Astrocyte (in vitro differentiated cells and primary cell): ENCODE measurements around the gene HPSE2. TPM values are rescaled to one million over a fixed set of nuclear protein-coding genes. Genes with fewer than 3 reads are reported as not detected.

Experiments
- DNase-seq: peaks from one replicate; pipeline ENCODE4 v3.0.0-alpha.2; 2010; ENCODE audit warnings: low read depth
- FAIRE-seq: peaks from 2 replicates; lab custom pipeline; 2011; peaks lifted over from hg19 to GRCh38; lab: Jason Lieb, UNC
- H2AFZ ChIP-seq: 2 replicates; pipeline ENCODE4 v1.6.0; 2012; ENCODE audit warnings: low read depth, low read length, inconsistent platforms
- H3K27ac ChIP-seq: 2 replicates; pipeline ENCODE4 v1.5.1; 2011; ENCODE audit warnings: low read depth, low read length, inconsistent platforms
- H3K27me3 ChIP-seq: 2 replicates; pipeline ENCODE4 v1.6.0; 2011; ENCODE audit warnings: low read length, inconsistent platforms; ENCODE audit not compliant: insufficient read depth
- H3K36me3 ChIP-seq: 2 replicates; pipeline ENCODE4 v1.5.1; 2011; ENCODE audit warnings: low read length, inconsistent platforms; ENCODE audit not compliant: insufficient read depth
- H3K4me1 ChIP-seq: 2 replicates; pipeline ENCODE4 v1.5.1; 2011; ENCODE audit warnings: low read length, inconsistent platforms; ENCODE audit not compliant: insufficient read depth
- H3K4me2 ChIP-seq: 2 replicates; pipeline ENCODE4 v1.6.0; 2012; ENCODE audit warnings: low read length, inconsistent platforms
- H3K4me3 ChIP-seq: 2 replicates; pipeline ENCODE4 v1.5.1; 2011; ENCODE audit warnings: low read depth, mild to moderate bottlenecking, low read length, inconsistent platforms; ENCODE audit not compliant: insufficient read depth
- H3K79me2 ChIP-seq: 2 replicates; pipeline ENCODE4 v1.6.0; 2012; ENCODE audit warnings: mild to moderate bottlenecking, low read length, inconsistent platforms; ENCODE audit not compliant: insufficient read depth
- H3K9ac ChIP-seq: 2 replicates; pipeline ENCODE4 v1.6.0; 2012; ENCODE audit warnings: mild to moderate bottlenecking, low read length, inconsistent platforms
- H3K9me3 ChIP-seq: 2 replicates; pipeline ENCODE4 v1.5.1; 2012; ENCODE audit warnings: low read depth, mild to moderate bottlenecking, low read length, inconsistent platforms; ENCODE audit not compliant: insufficient read depth
- H4K20me1 ChIP-seq: 2 replicates; pipeline ENCODE4 v1.6.0; 2012; ENCODE audit warnings: low read length, inconsistent platforms; ENCODE audit not compliant: insufficient read depth
- H3K27ac Mint-ChIP-seq: one replicate; pipeline ENCODE4 v1.8.0; 2021; ENCODE audit warnings: mild to moderate bottlenecking, mixed read lengths; ENCODE audit not compliant: unreplicated experiment
- H3K27me3 Mint-ChIP-seq: one replicate; pipeline ENCODE4 v1.8.0; 2021; ENCODE audit warnings: low read depth, mixed read lengths; ENCODE audit not compliant: unreplicated experiment
- H3K36me3 Mint-ChIP-seq: one replicate; pipeline ENCODE4 v1.8.0; 2021; ENCODE audit warnings: low read depth, mixed read lengths; ENCODE audit not compliant: unreplicated experiment
- H3K4me1 Mint-ChIP-seq: one replicate; pipeline ENCODE4 v1.8.0; 2021; ENCODE audit warnings: low read depth, mixed read lengths; ENCODE audit not compliant: unreplicated experiment
- H3K4me3 Mint-ChIP-seq: one replicate; pipeline ENCODE4 v1.8.0; 2021; ENCODE audit warnings: mild to moderate bottlenecking, moderate library complexity, mixed read lengths; ENCODE audit not compliant: unreplicated experiment
- H3K9me3 Mint-ChIP-seq: one replicate; pipeline ENCODE4 v1.8.0; 2021; ENCODE audit warnings: mild to moderate bottlenecking, mixed read lengths; ENCODE audit not compliant: unreplicated experiment
- CTCF ChIP-seq: IDR thresholded peaks from 2 replicates; pipeline ENCODE4 v1.5.1; 2011; ENCODE audit warnings: low read depth, mild to moderate bottlenecking, inconsistent platforms, low read length, moderate library complexity; ENCODE audit not compliant: insufficient read depth
- EZH2 ChIP-seq: IDR thresholded peaks from 2 replicates; pipeline ENCODE4 v1.6.1; 2012; ENCODE audit warnings: mild to moderate bottlenecking, low read length, inconsistent platforms; ENCODE audit not compliant: insufficient read depth
- total RNA-seq: library from RNA; stranded (reverse); gene quantifications from 2 replicates; pipeline ENCODE4 v1.2.1, GENCODE V29; 2021

HPSE2 gene
- total RNA-seq, 1 donor from 2014 or later, result 0.14 TPM

- Histone ChIP-seq H3K9me3 (no peaks in the 10 kb centered on the region), H3K27me3 (no peaks in the 10 kb centered on the region), H3K4me1 (peaks cover 18% of the 10 kb centered on the region), H3K9ac (peak overlapping the region; percentile 34), H3K36me3 (no peaks in the 10 kb centered on the region), H4K20me1 (no peaks in the 10 kb centered on the region), H3K27ac (peak overlapping the region; percentile 84), H3K4me2 (peak overlapping the region; percentile 59), H3K4me3 (peak overlapping the region; percentile 4), H2AFZ (peak overlapping the region; percentile 47), H3K79me2 (no peaks in the 10 kb centered on the region)
- Mint-ChIP-seq H3K27me3 (peaks cover 9% of the 10 kb centered on the region), H3K27ac (peak overlapping the region; percentile 88), H3K4me1 (peaks cover 16% of the 10 kb centered on the region), H3K9me3 (no peaks in the 10 kb centered on the region), H3K36me3 (no peaks in the 10 kb centered on the region), H3K4me3 (no peak overlapping the region)
- DNase-seq (no peak), FAIRE-seq (no peak)
- TF ChIP-seq EZH2, result no peak
Observed at GRCh38 chr10:98461500-98461842, 774.2 kb downstream of the HPSE2 start.

- no peaks in the 10 kb centered on the region for H4K20me1 ChIP-seq
- H3K4me2 ChIP-seq, result peak overlapping the region; percentile 59
- peak overlapping the region; percentile 34 for H3K9ac ChIP-seq
- Mint-ChIP-seq H3K36me3 (no peaks in the 10 kb centered on the region), H3K27me3 (peaks cover 7% of the 10 kb centered on the region), H3K27ac (peak overlapping the region; percentile 88), H3K4me1 (peaks cover 16% of the 10 kb centered on the region), H3K9me3 (no peaks in the 10 kb centered on the region), H3K4me3 (no peak overlapping the region)
- H3K27me3 ChIP-seq, result no peaks in the 10 kb centered on the region
- peak overlapping the region; percentile 4 for H3K4me3 ChIP-seq
- TF ChIP-seq EZH2 (no peak), CTCF (no peak)
- no peaks in the 10 kb centered on the region for H3K79me2 ChIP-seq
- peaks cover 18% of the 10 kb centered on the region for H3K4me1 ChIP-seq
- H2AFZ ChIP-seq, result peak overlapping the region; percentile 47
- FAIRE-seq (peak; percentile 98), DNase-seq (peak; percentile 93)
- H3K27ac ChIP-seq, result peak overlapping the region; percentile 84
- H3K9me3 ChIP-seq, result no peaks in the 10 kb centered on the region
- no peaks in the 10 kb centered on the region for H3K36me3 ChIP-seq
Observed at GRCh38 chr10:98460837-98461499, 774.7 kb downstream of the HPSE2 start.

DNA sequence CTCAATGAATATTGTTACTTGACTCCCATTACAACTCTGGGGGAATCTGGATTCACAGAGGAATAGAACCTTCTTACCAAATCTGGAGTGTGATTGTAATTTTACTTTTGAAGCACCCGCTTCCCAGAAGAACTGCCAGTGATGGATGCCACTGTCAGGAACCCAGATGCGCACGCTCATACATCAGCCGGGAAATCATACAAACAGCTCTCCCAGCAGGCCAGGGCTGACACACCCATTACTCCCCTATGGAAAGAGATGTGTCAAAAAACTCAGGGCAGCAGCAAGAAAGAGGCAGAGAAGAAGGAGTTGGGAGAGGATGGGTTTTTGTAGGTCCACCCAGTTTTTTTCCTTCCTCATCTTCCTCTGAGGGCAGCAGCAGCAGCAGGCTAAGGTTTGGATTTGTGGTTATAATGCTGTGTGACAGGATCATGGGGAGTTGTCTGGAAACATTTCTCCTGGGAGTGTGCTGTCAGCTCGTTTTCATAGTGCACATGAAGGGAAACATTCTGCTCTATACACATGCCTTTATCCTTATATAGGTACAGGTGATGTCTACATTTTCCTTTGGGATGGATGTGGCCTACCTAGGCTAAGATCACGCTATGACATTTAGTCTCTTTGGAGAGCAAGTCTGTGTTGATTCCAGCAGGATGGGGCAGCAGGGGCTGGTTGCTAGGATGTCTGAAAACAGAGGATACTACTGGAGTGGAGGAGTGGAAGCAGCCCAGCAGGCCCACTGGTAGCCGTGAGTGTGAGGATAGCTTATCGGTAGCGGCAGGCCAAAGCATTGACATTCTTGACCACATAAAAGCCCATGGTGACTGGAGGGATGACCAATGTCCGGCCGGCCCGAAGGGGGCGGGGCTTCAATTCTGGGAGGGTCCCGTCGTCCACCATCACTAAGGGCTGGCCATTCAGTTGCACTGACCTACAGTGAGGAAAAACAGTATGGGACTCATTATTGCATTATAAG is 776.6 kb downstream of the HPSE2 start:
- no peaks in the 10 kb centered on the region for H4K20me1 ChIP-seq
- no peak for DNase-seq
- H3K9ac ChIP-seq, result no peak overlapping the region
- Mint-ChIP-seq H3K27me3 (peaks cover 11% of the 10 kb centered on the region), H3K27ac (no peak overlapping the region), H3K9me3 (no peaks in the 10 kb centered on the region), H3K4me1 (peaks cover 16% of the 10 kb centered on the region), H3K4me3 (no peak overlapping the region), H3K36me3 (no peaks in the 10 kb centered on the region)
- no peak overlapping the region for H3K27ac ChIP-seq
- FAIRE-seq, result no peak
- H3K79me2 ChIP-seq, result no peaks in the 10 kb centered on the region
- H3K36me3 ChIP-seq, result no peaks in the 10 kb centered on the region
- peaks cover 18% of the 10 kb centered on the region for H3K4me1 ChIP-seq
- H3K4me2 ChIP-seq, result no peak overlapping the region
- H3K4me3 ChIP-seq, result no peak overlapping the region
- no peak overlapping the region for H2AFZ ChIP-seq
- no peak for TF ChIP-seq EZH2
- no peak for TF ChIP-seq CTCF
- H3K9me3 ChIP-seq, result no peaks in the 10 kb centered on the region
- H3K27me3 ChIP-seq, result no peaks in the 10 kb centered on the region
